Measurements from ENCODE around the gene RALB.
A peak's percentile ranks its signal among the peaks of the same experiment; 100 is the strongest.
"Not testable (repeated sequence)": the region's sequence is repeated elsewhere in the genome, so short reads cannot be mapped to it uniquely, and the experiment has no call there.

The RALB gene

DNA sequence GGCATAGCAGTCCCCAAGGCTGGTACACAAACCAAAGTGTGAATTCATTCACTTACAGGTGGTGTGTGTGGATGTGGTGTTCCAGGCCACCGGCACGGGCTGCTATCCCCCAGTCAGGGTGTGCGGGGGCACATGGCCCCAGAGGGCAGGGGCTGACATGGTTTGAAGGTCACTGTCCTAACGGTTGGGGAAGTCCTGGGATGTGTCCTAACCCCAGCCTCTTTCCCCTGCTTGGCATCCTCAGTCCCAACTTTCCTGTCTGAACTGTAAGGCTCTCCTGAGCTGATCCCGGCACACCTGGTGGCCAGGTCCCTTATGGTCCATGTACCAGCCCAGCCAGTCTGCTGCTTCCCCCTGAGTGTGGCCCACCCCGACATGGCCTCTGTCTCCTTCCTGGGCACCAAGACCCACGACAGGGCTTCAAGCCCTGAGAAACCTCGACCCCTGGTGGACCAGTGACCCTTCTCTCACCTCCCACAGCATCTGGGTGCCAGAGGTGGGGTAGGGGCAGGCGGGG, 27.0 kb upstream of the RALB start:
- no peak for DNase-seq

- no peak for DNase-seq
Measured at GRCh38 chr2:120226316-120226715, 26.3 kb upstream of the RALB start.

DNA sequence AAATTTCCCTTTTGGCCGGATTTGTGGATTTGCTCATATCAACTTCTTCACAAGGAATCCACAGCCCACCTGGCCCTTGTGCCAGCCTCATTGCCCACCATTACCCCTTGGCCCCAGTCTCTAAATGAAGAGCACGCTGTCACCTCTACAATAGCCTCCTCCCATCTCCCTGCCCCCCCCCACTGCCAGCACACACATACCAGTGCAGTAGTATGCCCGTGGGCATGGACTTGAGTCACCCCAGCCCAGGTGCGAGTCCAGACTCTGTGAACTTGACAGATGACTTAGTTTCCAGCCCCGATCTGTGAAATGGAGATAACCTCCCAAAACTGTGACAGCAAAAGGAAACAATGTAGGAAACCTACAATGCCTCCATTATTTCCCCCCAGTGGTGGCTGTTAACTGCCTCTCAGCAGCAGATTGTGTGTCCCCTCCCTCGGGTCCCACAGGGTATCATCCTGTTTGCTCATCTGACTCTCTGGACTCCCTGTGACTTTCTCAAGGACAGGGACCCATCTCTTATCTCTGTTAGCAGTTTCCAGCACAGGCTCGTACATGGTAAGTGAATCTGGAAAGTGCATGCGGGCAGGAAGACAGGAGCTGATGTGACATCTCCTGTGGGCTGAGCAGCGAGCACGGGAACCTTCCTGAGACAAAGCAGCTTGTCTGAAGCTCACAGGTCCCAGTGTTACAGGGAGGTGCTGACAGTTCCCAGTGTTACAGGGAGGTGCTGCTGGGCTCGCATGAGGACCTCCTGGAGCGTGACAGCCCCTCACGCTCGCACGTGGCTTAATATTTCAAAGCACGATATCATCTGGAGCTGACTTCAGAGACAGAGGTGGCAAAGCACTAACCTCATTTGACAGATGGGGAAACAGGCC, 25.3 kb upstream of the RALB start:
- no peak for DNase-seq

DNA sequence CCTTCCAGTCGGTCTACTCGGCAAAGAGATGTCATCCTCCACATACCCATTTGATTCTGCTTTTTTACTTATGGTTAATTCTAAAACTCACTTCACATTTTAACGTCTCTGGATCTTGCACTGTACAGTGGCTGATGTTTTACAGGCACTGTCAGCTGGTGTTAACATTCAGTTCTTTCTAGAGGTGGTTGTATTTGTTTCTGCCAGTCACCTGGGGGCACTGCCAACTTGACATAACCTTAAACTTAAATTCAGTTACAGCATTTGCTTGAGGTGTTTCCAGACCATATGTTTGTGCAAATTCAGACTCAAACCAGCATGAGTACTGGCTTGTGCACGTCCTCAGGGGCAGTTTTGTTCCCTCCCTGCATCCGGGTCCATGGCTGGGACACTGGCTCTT, 24.1 kb upstream of the RALB start:
- no peak for DNase-seq

DNA sequence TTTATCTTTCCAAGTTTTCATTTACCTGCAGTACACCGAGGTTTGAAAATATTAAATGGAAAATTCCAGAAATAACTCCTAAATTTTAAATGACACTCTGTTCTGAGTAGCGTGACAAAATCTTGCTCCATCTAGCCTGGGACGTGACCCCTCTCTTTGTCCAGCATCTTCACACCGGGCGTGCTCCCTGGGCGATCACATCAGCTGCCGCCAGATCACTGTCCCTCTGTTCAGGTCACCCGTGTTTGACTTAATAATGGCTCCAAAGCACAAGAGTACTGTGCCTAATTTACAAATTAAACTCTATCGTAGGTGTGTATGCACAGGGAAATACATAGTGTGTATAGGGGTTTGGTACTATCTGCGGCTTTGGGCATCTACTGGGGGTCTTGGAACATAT, 23.3 kb upstream of the RALB start:
- no peak for DNase-seq

DNA sequence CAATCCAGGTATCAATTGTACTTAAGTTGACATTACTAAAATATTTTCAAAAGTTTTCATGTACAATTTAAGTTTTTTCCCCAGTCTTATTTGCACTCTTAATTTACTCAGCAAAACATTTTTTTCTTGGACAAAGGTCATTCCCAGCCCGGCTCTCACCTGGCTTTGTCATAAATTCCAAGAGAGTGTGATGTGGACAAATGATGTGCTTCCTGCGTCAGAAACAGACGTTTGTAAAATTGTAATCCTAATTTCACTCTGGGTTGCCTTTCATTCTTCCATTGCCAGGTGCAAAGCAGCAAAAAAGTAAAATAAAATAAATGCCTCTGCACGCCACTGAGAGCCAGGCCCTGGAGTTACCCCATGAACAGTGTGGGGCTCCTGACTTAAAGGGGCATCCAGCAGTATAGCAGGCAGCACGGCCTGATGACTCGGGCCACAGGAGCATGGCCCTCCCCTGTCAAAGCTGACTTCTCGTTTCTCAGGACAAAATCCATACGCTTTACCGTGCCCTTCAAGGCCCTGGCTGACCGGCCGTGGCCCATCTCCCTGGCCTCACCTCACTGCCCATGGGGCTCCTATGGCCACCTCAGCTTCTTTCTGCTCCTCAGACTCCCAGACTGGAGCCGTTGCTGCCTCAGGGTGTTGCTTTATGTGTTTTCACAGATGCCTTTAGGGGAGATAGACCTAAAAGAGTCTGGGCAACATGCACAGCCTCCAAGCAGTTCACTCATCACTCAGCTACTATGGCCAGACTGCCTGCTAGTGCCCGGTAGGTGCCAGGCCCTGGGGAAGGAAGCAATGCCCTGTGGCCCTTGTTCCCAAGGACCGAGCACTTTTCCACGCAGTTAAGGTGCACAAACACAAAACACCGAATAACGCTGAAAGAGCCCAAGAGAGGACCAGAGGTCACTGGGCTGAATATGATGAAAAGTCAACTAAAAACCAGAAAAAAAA, 21.9 kb upstream of the RALB start:
- DNase-seq = no peak

- DNase-seq = no peak
Measured at GRCh38 chr2:120231564-120231973, 21.1 kb upstream of the RALB start.

- DNase-seq = no peak
Measured at GRCh38 chr2:120231974-120232635, 20.5 kb upstream of the RALB start.

DNA sequence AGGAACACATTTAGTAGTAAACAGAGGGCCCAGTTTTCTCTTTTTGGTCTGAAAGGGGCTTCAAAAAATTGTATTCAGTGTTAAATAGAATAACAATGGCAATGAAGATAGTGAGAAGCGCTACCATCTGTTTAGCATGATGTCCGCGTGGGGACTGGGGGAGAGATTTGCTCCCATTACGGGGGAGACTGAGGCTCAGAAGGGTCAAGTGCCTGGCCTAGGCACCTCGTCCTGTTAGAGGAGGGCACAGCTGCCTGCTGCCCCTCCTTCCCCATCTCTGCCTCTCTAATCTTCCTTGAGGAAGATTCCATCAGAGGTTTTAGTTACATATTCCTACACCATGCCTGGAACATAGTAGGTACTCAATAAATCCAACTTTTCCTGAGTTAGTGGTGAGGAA, 19.4 kb upstream of the RALB start:
- DNase-seq = no peak

DNA sequence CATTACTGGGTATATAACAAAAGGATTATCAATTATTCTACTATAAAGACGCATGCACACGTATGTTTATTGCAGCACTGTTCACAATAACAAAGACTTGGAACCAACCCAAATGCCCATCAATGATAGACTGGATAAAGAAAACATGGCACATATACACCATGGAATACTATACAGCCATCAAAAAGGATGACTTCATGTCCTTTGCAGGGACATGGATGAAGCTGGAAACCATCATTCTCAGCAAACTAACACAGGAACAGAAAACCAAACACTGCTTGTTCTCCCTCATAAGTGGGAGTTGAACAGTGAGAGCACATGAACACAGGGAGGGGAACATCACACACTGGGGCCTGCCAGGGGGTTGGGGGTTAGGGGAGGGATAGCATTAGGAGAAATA, 17.5 kb upstream of the RALB start:
- not testable (repeated sequence) for DNase-seq

DNA sequence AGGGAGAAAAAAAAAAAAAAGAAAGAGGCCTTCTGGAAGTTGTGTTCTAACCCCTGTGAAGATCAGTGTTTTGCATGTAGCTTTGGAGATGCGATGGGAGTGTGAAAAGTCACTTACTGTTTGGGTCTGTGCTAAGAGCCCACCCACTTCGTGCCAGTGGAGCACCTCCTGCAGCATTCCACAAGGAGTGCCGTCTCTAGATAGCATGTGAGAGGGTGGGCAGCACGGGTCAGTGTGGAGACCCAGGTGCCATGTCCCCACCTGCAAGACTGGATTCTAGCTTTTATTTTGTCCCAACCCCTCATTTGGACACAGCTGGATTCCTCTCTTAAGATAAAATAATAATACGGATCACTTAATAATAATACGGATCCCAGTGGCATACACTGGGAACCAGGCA, 17.0 kb upstream of the RALB start:
- no peak for DNase-seq

- no peak for DNase-seq
Measured at GRCh38 chr2:120236316-120236715, 16.3 kb upstream of the RALB start.

- DNase-seq = no peak
Measured at GRCh38 chr2:120236791-120237190, 15.9 kb upstream of the RALB start.

DNA sequence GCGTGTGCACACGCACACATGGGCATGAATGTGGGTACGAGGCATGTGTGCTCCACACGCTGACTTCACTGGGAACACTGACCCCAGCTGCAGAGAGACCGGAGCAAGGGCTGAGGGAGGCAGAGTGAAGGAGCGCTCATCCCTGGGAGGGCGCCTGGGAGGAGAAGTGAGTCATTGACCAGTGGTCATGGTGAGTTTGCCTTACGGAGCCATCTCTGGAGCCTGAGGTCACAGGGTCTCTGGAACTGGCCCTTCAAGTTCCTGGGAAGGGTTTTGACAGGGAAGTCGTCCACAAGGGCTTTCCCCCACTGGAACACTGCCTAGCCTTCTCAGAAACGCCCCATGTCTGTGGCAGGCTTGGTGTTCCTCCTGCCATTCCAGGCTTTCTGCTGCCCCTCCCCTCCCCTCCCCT, 15.2 kb upstream of the RALB start:
- DNase-seq = peak; percentile 8

- peak; percentile 47 for DNase-seq
Measured at GRCh38 chr2:120238728-120239487, 13.7 kb upstream of the RALB start.

- DNase-seq = peak; percentile 30
Measured at GRCh38 chr2:120239488-120240287, 13.0 kb upstream of the RALB start.

DNA sequence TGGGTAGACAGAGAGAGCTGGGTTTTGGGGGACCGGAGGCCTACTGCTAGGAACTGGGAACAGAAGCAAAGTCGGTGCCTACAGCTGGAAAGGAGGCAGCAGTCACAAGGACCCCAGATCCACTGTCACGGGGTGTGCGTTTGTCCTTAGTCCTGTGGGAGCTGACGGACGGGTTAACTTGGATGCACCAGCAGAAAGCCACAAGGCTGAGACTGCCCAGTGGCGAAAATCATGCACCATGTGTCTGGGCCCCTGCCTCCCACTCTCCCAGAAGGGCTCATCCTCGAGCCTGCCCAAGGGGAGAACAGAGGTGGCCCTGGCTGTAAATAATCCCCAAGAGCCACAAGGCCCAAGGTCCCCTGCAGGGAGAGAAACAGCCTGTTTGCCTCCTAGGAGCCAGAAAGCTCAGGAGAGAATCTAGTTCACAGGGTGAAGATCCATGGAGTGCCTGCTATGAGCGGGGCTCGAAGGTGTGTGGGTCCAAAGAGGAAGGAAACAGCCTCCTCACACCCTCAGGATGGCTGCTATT, 11.7 kb upstream of the RALB start:
- DNase-seq = no peak

DNA sequence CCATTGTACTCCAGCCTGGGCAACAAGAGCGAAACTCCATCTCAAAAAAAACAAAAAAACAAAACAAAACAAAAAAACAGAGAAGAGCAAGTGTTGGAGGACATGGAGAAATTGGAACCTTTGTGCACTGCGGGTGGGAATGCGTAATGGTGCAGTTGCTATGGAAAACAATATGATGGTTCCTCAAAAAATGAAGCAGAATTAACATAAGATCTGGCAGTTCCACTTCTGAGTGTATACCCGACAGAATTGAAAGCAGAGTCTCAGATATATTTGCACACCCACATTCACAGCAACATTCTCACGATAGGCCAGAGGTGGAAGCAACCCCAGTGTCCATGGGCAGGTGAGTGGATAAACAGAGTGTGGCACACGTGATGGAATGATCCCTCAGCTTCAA, 11.0 kb upstream of the RALB start:
- no peak for DNase-seq

DNA sequence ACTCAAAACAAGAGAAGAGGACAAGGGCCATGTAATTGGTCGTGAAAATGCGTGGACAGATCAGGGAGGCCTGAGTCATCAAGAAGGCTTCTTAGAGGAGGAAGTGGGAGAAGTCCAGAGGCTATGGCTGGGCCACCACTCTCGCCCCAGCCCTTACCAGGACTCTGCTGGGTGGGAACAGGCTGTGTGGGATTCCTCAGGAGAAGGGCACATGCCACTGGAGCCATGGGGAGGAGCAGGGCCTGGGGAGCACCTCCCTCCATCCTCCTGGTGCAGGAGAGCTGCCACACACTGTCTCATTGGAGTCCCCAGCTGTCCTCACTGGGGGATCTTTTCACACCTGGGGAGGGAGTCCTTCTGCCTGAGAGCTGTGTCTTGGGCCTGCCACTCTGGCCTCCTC, 9.4 kb upstream of the RALB start:
- DNase-seq = no peak

DNA sequence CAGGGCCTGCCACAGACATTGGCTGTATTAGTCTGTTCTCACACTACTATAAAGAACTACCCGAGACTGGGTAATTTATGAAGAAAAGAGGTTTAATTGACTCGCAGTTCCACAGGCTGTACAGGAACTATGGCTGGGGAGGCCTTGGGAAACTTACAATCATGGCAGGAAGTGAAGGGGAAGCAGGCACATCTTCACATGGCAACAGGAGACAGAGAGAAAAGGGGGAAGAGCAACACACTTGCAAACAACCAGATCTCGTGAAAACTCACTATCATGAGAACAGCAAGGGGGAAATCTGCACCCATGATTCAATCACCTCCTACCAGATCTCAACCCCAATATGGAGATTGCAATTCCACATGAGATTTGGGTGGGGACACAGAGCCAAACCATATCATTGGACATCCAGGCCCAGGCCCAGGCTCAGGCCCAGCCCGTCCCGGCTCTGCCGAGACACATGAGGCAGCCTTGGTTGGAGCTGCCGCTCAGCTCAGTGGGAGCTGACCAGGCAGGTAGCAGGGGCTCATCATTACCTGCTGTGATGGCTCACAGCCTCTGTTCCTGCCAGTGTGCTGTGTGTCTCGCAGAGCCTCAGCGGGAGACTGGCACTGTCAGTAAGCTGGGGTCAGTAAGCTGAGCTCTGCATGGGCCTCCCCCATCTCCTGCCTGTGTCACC, 8.6 kb upstream of the RALB start:
- DNase-seq = no peak

Measured in T1000 (cell line).